ENCODE measurements around the gene CARS2.

DNA sequence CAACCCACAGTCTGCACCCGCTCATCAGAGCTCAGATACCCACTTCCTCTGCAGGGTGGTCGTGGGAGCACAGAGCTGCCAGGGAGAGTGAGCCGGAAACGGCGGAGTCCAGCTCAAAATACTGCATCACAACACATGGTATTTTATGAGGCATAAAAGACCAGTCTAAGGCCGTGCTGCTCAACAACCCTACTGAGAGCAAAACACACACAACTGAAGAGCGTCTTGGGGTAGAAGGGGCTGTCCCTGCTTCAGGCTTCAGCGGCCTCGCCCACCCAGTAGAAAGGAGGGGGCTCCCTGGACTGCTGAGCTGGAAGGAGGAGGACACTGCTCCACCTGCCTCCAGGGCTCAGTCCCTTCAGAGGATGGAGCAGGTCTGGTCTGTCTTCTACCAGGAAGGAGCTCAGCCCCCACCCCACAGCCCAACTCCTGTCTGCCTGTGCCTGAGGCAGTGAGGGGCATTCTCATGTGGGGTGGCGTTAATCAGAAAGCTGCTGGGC lies 53.6 kb downstream of the CARS2 start:
- TF ChIP-seq TAF1 (IDR thresholded peaks at IDR 0.05; ENCODE audit: low read depth, low read length) (no peak), POU2F2 (IDR thresholded peaks at IDR 0.05; ENCODE audit: low read depth, low read length) (no peak), POLR2AphosphoS5 (IDR thresholded peaks at IDR 0.05; ENCODE audit: low read depth, low read length) (no peak), POLR2A (IDR thresholded peaks at IDR 0.05; ENCODE audit: low read depth, low read length) (no peak)

Data from GM12891 (cell line).